ENCODE results near the gene MICU2. TPM values are rescaled to one million over a fixed set of nuclear protein-coding genes. Genes with fewer than 3 reads are reported as not detected.

Gene MICU2, protein sequence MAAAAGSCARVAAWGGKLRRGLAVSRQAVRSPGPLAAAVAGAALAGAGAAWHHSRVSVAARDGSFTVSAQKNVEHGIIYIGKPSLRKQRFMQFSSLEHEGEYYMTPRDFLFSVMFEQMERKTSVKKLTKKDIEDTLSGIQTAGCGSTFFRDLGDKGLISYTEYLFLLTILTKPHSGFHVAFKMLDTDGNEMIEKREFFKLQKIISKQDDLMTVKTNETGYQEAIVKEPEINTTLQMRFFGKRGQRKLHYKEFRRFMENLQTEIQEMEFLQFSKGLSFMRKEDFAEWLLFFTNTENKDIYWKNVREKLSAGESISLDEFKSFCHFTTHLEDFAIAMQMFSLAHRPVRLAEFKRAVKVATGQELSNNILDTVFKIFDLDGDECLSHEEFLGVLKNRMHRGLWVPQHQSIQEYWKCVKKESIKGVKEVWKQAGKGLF
- 53.6 TPM for total RNA-seq

DNA sequence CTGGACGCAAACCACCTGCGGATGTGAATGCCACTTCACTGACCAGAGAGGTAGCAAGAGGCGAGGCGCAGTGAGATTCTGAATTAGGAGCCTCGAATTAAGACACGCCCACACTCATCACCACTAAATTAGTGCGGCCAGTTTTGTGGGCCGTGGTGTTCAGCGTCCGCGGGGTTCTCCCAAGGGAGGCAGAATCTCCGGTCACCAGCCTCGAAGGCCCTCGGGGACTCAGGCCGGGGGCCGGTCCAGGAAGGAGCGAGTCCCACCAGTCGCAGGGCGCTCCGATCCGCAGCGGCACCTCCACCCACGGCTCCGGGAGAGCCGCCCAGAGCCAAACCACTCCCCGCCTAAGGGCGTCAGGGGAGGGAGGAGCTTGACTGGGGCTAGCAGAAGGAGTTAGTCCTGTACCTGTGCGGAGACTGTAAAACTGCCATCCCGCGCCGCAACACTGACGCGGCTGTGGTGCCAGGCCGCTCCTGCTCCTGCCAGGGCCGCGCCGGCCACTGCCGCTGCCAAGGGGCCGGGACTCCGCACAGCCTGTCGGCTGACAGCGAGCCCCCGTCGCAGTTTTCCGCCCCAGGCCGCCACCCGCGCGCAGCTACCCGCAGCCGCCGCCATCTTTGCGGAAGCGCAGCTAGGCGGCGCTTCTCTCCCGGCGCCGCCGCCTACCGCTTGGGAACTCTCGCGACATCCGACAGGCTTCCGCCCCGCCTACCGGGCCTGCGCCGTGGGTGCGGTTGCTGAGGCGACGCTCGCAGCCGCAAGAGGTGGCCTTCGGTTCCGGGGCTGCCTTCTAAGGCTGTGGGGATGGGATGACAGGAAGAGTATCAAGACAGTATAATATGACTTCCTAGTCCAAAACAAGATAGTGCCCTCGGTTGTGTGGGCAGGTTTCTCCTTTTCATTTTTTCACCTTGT is at the start of gene MICU2:
MICU2 (minus strand) TSS at position 640 of the 918 bp plus-strand sequence; CDS start at position 618, 22 bp downstream.
- DNase-seq (ENCODE audit: low read depth in 2 of 3, low spot score in 2 of 3), result peak; percentile 88 to 96 (median 94)

DNA sequence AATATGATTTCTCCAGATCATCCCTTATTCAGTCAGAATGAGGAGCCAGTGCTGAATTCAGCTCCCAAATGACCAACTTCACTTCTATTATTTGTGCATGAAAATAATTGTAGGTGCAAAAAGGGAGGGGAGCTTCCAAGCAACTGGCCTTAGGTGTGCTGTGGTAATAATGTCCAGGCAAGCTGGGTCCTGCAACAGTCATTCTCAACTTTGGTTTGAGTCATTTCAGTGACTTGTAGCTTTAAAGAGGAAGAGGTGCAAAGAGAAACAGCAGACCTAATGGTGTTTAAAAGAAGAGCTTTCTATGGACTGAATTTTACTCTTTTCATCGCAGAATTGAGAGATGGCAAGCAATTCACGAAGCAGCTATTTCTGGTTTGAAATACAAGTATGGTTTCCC is 37.7 kb upstream of the MICU2 start:
- DNase-seq (ENCODE audit: low read depth in 2 of 3, low spot score in 2 of 3), result no peak

DNA sequence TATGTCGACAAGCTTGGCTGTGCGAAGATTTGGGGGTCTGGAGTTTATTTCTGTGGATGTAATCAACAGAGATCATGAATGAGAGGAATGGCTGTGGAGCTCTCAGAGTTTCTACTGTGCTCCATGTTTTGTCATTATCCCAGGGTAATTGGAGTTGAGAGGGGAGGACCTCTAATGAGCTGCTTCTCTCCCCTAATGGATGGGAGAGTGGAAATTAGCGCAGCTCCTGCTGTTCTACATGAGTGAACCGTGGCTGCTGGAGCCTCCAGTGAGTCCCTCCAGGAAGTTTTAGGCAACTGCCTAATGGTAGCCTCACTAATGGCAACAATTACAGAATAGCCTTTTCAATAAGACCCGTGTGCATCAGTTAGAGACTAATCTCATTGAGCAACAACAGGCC is 35.6 kb upstream of the MICU2 start:
- DNase-seq (ENCODE audit: low read depth in 2 of 3, low spot score in 2 of 3), result no peak

DNA sequence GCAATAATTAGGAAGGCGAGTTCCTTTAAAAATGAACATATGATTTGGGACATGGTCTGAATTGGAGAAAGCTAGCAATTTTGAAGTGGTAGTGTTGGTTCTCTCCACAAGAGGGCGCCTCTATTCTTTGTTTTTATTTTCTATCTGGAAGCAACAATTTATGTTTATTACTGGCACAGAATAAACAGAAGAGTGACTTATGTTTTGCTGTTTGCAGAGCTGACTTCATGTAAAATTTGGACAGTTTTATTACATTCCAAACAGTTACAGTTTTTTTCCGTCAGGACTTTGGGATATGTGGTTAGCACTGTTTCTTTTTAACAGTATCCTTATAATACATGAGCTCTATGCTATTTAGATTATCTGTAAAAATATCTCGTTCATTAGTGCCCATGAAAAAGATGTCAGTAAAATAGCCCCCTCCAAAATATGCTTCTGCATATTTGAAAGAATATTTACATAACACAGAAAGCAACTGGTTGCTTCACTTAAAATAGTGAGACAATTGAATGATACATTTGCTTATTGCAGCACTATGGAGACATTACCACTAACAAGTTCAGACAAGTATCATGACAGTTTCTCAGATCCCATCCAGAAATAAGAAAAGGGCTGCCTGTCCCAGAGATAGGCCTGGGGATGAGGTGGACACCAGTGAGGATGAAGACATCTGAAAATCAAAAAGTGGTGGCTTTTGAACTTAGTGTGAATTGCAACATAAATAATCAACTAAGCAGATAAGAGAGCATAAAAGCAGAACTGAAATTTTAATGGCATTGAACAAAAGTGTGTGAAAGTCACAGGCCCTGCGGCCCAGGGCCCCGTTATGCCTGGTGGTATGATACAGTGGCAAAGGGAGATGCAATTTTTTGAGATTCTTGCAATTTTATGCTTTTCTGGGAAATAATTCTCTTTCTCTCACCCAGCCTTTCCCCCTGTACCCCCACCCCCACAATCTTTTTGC is 34.6 kb upstream of the MICU2 start:
- DNase-seq (ENCODE audit: low read depth in 2 of 3, low spot score in 2 of 3), result peak; percentile 17 to 46 (median 24)

DNA sequence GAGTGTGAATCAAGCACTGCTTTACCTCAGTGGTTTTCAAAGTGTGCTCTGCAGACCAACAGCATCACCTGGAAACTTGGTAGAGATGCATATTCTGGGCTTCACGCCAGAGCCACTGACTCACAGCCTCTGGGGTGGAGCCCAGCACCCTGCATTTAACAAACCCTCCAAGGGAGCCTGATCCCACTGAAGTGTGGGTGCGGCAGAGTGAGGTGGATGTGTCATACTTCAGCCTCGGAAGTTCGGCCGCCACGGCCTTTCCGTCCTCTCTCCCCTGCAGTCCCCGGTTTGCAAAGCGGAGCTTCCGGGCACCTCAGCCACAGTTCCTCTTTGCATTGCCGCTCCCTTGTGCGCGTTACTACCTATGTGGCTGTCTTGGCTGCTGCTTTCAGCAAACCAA is 33.3 kb upstream of the MICU2 start:
- peak in 2 of 3 donors; percentile 18 to 42 for DNase-seq (ENCODE audit: low read depth in 2 of 3, low spot score in 2 of 3)

DNA sequence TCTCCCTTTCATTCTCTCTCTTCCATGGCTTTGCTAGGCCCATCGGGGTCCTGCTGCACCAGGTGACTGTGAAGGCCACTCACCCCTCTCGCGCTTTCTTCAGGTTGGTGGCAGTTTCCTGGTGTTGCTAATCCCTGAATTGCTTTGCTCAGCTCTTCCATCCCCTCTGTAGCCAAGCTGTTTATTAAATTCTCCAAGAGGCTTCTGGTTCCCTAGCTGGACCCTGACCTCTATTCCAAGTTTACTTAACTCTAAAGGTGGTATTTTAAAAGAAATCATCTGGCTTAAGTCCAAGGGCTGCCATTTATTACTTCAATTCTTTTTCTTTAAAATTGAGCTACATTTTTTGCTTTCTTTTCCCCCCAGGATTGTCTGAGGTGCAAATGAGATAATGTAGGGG is 32.7 kb upstream of the MICU2 start:
- DNase-seq (ENCODE audit: low read depth in 2 of 3, low spot score in 2 of 3), result no peak

DNA sequence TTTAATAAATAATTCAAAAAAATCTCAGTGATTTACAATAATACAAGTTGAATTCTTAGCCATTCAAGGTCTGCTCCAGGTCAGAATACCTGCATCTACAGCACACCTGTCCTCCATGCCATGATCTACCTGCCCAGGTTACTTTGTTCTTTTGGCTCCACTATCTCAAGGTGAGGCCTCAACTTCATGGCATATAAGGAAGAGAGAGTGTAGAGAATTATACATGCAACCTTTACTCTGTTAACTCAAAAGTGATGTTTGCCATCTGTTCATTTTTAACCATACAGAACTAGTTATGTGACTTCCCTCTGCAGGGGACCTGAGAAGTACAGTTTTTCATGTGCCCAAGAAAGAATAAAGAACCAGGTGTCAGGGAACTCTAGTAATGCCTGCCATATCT is 28.2 kb upstream of the MICU2 start:
- no peak for DNase-seq (ENCODE audit: low read depth in 2 of 3, low spot score in 2 of 3)

DNA sequence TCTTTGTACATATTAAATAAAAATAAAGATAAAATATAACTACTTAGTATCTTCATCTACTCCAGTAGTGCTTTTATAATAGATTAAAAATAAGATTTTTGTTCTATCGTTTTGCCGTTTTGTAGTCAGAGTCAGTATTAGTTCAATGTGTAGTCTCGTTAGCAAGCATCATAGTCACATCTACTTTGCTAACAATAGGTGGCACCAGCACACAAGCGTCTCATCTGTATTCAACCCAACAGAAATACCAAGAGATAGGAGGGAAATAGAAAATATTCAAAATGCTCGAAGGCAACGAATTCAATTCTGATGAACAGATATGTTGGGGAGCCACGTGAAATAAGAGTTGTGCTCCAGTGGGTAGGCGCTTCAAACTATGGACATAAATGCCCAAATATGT is 21.4 kb upstream of the MICU2 start:
- DNase-seq (ENCODE audit: low read depth in 2 of 3, low spot score in 2 of 3), result peak in 1 of 3 donors; percentile 49

DNA sequence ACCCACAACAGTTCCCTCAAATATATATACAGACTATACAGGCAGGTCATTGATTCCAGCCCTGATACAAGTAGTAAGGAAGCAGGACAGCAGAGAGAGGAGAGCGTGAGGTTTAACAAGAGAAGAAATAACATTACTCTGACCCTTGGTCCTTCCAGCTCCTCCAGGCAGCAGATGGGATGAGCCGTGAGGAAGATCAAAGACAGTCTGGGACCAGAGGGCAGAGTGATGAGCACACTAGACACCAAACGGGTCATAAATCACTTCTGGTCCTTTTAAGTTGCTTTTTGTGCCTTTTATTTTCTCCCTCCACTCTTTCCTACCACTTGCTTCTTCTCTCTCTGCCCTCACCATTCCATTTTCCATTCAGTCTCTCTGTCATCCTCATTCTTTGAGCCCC is 16.9 kb upstream of the MICU2 start:
- DNase-seq (ENCODE audit: low read depth in 2 of 3, low spot score in 2 of 3), result no peak

DNA sequence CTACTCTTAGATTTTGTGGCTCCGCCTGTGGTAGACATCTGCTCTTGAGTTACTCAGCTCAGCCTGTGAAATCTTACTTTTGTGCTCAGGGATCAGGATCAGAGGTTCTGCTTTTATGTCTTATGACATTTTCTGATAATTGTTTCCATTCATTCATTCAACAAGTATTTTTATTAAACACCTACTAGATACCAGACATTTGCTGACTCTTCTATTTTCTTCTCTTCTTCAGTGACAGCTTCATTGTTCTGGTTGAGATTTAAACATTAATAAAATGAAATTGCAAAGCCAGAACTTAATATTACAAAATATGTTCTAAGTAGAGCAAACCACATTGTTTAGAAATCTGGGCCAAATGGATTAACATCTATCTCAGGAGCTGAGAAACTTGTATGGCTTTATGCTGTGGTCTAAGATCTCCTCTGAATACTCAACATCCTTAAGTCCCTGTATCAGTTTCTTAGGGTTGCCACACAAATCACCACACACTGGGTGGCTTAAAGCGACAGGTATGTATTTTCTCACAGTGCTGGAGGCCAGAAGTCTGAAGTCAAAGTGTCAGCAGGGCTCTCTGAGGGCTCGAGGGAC is 15.8 kb upstream of the MICU2 start:
- no peak for DNase-seq (ENCODE audit: low read depth in 2 of 3, low spot score in 2 of 3)

DNA sequence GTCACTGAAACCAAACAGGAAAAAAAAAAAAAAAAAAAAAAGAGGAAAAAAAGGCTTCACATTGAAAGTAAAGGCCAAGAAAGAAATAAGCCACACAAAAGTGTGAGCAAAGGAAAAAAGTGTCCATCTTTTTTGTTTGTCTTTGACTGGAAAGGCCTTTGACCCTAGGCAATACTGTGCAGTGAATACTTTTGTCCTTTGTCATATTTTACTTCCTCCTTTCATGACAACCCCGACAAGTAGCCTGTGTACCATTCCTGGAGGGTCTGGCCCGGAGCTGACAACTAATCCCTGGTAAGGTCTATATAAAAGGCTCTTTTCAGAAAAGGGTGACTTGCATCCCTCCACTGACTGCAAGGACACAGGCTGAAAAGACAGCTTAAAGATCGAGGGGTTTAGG is 12.9 kb upstream of the MICU2 start:
- no peak for DNase-seq (ENCODE audit: low read depth in 2 of 3, low spot score in 2 of 3)

DNA sequence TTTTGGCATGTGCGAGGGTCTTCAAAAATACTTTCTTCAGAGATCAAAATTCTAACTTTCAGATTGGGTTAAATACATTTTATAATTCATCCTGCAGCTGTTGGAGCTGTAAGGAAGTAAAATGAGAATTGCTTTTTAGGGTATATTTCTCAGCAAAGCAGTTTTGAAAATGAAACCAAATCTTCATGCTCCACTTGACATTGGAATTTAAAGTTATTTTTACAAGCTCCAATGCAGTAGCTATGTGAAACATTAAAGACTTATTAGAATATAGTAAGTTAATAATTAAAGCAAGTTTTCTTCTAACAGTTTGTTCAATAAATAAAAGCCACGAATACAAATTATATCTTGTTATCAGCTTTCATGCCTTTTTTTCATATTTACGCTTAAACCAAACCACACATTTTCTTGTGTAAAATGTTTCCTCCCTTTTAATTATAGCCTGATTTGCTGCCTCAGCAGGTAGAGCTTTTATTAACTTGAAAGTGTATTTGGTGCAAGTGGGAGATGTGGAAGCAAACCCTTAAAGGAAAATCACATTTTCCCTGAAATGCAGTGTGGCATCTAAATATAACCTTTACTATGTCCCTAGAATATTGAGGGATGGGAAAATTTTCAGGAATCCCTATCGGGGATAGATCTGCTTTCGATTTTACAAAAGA is 12.4 kb upstream of the MICU2 start:
- no peak for DNase-seq (ENCODE audit: low read depth in 2 of 3, low spot score in 2 of 3)

DNA sequence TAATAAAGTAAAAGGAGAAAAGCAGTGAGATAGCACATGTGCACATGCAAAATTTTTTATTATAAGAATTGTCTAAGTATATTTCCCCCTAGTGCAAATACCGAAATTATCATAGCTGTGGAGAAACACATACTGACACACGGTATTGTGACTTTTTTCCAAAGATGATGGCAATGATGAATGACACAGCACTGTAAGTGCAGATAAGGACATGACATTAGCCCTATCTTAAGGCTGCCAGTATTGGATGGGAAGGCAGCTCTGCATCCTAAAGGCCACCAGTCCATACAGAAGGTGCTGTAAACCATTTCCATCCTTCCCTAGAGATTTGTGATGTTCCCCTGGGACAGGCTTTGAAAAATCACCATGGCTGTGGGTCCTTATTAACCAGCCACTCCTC is 11.5 kb upstream of the MICU2 start:
- no peak for DNase-seq (ENCODE audit: low read depth in 2 of 3, low spot score in 2 of 3)

DNA sequence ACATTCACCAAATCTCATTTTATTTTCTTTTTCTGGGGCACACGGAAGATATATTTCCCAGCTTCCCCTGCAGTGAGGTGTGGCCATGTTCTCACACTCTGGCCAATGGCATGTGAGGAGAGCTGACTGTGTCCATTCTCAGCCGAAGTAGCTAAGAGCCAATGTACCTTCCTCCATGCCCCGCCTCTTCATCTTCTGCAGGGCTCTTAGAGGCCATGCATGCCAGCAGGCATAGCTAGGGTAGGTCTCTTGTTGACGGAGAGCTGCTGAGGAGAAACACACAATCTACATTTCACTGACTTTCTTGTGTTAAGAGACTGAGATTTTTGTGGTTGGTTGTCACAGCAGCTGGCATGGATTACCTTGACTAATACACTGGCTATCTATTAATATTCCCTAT is 9.8 kb upstream of the MICU2 start:
- no peak for DNase-seq (ENCODE audit: low read depth in 2 of 3, low spot score in 2 of 3)

DNA sequence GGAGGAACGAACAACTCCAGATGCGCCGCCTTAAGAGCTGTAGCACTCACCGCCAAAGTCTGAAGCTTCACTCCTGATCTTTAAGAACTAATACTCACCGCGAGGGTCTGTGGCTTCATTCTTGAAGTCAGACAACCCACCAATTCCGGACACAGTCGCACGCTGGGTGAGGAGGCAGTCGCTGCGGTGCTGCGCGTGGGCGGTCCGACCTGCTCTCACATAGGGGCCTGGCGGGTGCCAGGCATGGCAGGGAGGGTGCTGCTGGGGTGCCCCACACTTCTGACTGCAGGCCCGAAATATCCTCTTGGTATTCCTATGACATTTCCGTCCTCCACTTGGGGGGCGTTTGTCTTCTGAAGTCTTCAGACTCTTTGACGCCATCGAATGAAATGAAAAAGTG is 7.4 kb upstream of the MICU2 start:
- DNase-seq (ENCODE audit: low read depth in 2 of 3, low spot score in 2 of 3), result no peak

DNA sequence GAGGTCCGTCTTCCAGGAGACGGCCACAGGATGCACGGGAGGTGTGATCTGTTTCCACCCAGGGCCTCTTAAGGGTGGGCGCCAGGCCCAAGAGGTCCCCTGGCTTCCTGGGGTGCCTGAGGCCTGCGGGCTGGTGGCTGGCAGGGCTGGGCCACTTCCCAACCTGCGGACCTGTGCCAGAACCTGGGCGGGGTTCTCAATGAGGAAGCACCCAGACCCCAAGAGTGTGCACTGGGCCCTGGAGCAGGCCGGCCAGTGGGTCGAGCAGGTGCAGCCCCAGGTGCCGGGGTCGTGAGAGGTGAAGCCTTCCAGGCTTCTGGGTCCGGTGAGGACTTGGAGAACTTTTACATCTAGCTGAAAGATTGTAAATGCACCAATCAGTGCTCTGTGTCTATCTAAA is 6.7 kb upstream of the MICU2 start:
- DNase-seq (ENCODE audit: low read depth in 2 of 3, low spot score in 2 of 3), result no peak

DNA sequence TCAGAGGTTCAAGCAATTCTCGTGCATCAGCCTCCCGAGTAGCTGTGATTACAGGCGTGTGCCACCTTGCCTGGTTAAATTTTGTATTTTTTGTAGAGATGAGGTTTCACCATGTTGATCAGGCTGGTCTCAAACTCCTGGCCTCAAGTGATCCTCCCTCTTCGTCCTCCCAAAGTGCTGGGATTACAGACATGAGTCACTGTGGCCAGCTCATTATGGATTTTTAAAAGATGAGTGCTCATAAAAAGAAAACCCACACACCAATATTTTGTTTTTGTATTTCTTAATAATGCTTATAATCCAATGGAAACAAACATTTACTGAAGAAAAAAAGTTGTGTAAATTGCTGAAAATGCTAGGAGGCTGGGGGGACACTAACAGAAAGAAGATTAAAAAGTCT is 5.0 kb upstream of the MICU2 start:
- no peak for DNase-seq (ENCODE audit: low read depth in 2 of 3, low spot score in 2 of 3)

DNA sequence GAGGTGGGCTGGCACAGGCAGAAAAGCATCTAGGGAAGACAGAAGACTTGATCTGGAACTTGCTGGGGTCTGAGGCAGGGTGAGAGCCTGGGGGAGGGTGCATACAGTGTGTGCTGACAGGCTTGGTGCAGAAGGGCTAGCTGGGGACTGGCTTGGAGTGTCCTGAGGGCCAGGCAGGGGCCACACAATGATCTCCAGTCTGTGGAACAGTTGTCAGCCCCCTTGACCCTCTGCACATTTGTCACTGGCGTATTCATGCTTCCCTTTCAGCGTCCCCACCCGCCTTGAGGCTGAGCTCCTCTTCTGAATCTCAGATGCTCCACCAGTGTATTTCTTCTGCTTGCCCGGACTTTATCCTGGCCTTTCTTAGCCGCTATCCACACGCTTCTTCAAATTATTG is 2.8 kb upstream of the MICU2 start:
- DNase-seq (ENCODE audit: low read depth in 2 of 3, low spot score in 2 of 3), result no peak

DNA sequence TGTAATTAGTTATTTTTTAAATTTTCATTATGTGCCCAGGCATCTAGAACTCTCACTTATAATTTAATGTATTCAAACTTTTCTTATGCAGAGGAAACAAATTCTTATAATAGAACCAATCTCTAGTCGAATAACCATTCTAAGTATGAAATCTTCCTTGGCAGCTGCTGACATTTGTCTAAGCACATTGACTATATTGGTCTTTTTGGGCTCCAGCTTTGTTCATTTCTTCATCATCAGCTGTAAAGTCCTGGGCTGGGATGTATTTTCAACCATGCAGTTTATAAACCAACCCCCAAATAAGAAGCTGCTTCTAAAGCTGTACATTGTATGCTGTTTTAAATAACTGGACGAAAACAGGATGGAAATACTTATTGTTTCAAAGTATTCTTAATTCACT is 2.3 kb upstream of the MICU2 start:
- no peak for DNase-seq (ENCODE audit: low read depth in 2 of 3, low spot score in 2 of 3)

DNA sequence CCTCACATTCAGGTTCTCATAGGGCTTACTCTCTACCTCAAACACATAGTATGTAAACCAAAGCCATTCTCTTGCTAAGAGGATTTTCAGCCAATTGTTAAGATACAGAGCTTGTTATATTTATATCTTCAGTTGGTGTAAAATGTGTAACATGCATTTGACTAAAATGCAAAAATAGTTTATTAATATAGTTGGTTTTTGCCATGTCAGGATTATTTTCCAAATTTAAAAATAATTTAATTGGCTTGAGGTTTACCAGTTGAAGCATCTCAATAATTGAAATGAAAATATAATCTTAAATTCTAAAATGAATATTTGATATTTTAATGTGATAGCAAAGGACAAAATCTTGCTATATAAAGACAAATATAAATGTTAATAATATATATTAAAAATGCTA is 7.2 kb downstream of the MICU2 start:
- DNase-seq (ENCODE audit: low read depth in 2 of 3, low spot score in 2 of 3), result no peak

All from hematopoietic multipotent progenitor cell (in vitro differentiated cells).